Measurements from ENCODE around the gene TRMT13.
"Not testable (repeated sequence)": the region's sequence is repeated elsewhere in the genome, so short reads cannot be mapped to it uniquely, and the experiment has no call there.

The TRMT13 gene

GRCh38 chr1:100162881-100163280 lies 29.9 kb downstream of the TRMT13 start:
- no peak for DNase-seq (ENCODE audit: low read depth)

GRCh38 chr1:100164216-100164615 lies 31.3 kb downstream of the TRMT13 start:
- peak; percentile 25 for DNase-seq (ENCODE audit: low read depth)

GRCh38 chr1:100164702-100165101 lies 31.7 kb downstream of the TRMT13 start:
- DNase-seq (ENCODE audit: low read depth), result no peak

- DNase-seq (ENCODE audit: low read depth), result no peak
Measured at GRCh38 chr1:100168051-100168450, 35.1 kb downstream of the TRMT13 start.

GRCh38 chr1:100177295-100178041 lies 44.5 kb downstream of the TRMT13 start:
- DNase-seq (ENCODE audit: low read depth), result no peak

GRCh38 chr1:100178091-100178490 lies 45.1 kb downstream of the TRMT13 start, which contains the start of gene LRRC39:
TSS of gene LRRC39 (minus strand) at chr1:100178256. CDS start at chr1:100168516, 9,740 bp downstream.
- no peak for DNase-seq (ENCODE audit: low read depth)

- DNase-seq (ENCODE audit: low read depth), result no peak
Measured at GRCh38 chr1:100183370-100183769, 50.4 kb downstream of the TRMT13 start.

- DNase-seq (ENCODE audit: low read depth), result no peak
Measured at GRCh38 chr1:100184536-100184935, 51.6 kb downstream of the TRMT13 start.

GRCh38 chr1:100187912-100188311 lies 54.9 kb downstream of the TRMT13 start:
- no peak for DNase-seq (ENCODE audit: low read depth)

- peak; percentile 76 for DNase-seq (ENCODE audit: low read depth)
Measured at GRCh38 chr1:100188617-100189016, 55.7 kb downstream of the TRMT13 start.

- no peak for DNase-seq (ENCODE audit: low read depth)
Measured at GRCh38 chr1:100198596-100198995, 65.6 kb downstream of the TRMT13 start.

GRCh38 chr1:100200060-100200459 lies 67.1 kb downstream of the TRMT13 start:
- not testable (repeated sequence) for DNase-seq (ENCODE audit: low read depth)
